ENCODE measurements around the gene FNDC3B.

GRCh38 chr3:172161959-172162358 is 122.6 kb downstream of the FNDC3B start:
- TF ChIP-seq, protein P1, sequence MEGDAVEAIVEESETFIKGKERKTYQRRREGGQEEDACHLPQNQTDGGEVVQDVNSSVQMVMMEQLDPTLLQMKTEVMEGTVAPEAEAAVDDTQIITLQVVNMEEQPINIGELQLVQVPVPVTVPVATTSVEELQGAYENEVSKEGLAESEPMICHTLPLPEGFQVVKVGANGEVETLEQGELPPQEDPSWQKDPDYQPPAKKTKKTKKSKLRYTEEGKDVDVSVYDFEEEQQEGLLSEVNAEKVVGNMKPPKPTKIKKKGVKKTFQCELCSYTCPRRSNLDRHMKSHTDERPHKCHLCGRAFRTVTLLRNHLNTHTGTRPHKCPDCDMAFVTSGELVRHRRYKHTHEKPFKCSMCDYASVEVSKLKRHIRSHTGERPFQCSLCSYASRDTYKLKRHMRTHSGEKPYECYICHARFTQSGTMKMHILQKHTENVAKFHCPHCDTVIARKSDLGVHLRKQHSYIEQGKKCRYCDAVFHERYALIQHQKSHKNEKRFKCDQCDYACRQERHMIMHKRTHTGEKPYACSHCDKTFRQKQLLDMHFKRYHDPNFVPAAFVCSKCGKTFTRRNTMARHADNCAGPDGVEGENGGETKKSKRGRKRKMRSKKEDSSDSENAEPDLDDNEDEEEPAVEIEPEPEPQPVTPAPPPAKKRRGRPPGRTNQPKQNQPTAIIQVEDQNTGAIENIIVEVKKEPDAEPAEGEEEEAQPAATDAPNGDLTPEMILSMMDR (IDR thresholded peaks at IDR 0.05): no peak
- TF ChIP-seq EZH2 (IDR thresholded peaks at IDR 0.05) (no peak), EZH2phosphoT487 (IDR thresholded peaks at IDR 0.05) (no peak)

Data from neural progenitor cell (in vitro differentiated cells).